ENCODE measurements around the gene NAV2. TPM values are rescaled to one million over a fixed set of nuclear protein-coding genes. Genes with fewer than 3 reads are reported as not detected.

Gene NAV2, protein sequence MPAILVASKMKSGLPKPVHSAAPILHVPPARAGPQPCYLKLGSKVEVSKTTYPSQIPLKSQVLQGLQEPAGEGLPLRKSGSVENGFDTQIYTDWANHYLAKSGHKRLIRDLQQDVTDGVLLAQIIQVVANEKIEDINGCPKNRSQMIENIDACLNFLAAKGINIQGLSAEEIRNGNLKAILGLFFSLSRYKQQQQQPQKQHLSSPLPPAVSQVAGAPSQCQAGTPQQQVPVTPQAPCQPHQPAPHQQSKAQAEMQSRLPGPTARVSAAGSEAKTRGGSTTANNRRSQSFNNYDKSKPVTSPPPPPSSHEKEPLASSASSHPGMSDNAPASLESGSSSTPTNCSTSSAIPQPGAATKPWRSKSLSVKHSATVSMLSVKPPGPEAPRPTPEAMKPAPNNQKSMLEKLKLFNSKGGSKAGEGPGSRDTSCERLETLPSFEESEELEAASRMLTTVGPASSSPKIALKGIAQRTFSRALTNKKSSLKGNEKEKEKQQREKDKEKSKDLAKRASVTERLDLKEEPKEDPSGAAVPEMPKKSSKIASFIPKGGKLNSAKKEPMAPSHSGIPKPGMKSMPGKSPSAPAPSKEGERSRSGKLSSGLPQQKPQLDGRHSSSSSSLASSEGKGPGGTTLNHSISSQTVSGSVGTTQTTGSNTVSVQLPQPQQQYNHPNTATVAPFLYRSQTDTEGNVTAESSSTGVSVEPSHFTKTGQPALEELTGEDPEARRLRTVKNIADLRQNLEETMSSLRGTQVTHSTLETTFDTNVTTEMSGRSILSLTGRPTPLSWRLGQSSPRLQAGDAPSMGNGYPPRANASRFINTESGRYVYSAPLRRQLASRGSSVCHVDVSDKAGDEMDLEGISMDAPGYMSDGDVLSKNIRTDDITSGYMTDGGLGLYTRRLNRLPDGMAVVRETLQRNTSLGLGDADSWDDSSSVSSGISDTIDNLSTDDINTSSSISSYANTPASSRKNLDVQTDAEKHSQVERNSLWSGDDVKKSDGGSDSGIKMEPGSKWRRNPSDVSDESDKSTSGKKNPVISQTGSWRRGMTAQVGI (N-terminal part only)
- total RNA-seq: 13.4 and 15.5 TPM in 2 replicates

DNA sequence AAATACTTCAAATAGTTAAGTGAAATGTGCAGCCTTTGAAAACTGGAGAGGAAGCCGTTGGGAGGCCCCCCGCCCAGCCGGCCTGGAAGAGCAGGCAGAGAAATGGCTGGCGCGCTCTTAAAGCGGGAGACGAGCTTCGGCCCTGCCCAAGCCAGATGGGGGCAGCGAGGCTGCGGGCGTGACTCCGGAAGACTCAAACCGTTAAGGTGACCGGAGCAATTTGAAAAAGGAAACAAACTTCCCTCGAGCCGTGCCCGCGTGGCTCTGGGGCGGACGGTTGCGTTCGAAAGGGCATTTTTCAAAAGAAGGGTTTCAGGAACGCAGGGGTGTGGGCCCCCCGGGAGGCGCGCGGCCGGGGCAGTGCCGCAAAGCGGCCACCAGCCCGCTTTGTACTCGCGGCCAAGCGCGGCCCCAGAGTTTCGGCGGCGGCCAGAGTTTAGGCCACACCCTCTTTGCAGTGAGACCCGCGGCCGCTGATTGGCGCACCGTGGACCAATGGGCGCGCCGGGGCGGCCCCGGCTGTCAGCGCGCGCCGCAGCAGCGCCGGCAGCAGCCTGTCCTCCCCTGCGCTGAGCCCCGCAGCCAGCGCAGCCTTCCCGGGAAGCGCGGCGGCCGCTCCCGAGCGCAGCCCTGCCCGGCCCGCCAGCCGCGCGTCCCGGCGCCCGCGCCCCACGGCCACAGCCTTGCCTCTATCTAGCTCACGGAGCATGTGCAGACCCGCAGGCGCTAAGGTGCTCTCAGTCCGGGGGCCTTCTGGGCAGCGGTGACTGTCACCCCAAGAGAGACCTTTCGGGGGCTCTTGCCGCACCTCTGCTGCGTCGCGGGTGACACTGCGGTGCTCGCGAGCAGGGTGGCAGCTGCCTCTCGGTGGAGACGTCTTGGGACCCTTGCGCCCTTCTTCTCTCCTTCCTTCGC, at the start of gene NAV2:
TSS of gene NAV2 (plus strand) at position 557 of the 915 bp plus-strand sequence. CDS start 859 bp downstream, outside the sequence.

DNA sequence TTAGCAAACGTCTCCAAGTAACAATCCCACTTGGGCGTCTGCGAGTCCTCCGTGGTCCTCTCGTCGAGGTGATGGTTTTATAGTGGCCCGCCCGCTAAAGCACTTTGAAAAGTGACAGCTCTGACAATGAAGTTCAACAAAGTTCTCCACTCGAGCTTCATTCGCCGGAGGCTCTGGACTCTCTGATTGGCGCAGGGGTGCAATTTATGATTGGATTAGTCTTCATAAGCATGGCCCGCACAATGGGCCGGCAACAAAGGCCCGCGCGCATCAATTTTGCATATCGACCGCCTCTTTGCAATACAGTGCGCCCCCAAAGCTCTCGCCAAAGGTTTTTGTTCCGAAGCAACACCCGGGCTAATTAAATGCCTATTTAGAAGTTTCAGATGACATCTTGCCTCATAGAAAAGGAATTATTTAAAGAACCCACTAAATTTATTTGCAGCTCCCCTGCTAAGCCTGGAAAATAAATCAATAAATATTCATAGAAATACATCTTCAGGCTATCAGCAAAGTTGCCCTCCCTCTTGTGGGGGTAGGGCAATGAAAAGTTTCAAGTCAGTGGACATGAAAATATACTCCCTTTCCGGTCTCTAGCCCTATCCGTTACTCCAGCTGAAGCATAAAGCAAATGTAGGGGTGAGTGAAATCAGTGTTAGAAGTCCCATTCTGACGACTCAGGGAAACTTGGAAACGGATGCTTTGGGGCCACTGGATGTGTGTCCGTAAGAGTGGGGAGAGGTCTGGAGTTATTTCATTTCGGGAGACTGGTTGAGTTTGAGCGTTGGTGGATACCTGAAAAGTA, 448.0 kb downstream of the NAV2 start, which contains the start of gene DBX1:
TSS of gene DBX1 (minus strand) at position 51 of the 805 bp plus-strand sequence. CDS start 151 bp downstream, outside the sequence.

